22Rv1 (cell line): Measurements from ENCODE around the gene XPO5.

Source experiments
- ZFX ChIP-seq: fragments of 450-650 bp; IDR thresholded peaks from 2 replicates; pipeline ENCODE4 v1.6.1; 2017; ENCODE audit warnings: antibody characterized with exemption, borderline replicate concordance
- TF ChIP-seq, protein P1 (sequence below): fragments of 450-650 bp; IDR thresholded peaks from 2 replicates; pipeline ENCODE4 v1.5.1; 2017; ENCODE audit warnings: mild to moderate bottlenecking

DNA sequence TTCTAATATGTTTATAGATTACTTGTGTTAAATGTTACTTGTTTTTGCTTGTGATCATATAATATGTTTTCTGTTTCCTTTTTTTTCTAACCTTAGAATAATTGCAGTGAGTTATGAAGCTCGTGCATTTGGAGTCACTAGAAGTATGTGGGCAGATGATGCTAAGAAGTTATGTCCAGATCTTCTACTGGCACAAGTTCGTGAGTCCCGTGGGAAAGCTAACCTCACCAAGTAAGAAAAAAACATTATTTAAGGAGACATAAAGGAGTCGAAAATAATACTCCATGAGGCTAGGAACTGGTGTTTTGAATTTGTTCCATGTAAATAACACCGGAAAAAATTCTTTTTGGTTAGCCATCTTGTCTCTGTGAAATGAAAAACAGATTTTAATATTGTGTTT lies 7.1 kb upstream of the XPO5 start:
- TF ChIP-seq, protein P1, sequence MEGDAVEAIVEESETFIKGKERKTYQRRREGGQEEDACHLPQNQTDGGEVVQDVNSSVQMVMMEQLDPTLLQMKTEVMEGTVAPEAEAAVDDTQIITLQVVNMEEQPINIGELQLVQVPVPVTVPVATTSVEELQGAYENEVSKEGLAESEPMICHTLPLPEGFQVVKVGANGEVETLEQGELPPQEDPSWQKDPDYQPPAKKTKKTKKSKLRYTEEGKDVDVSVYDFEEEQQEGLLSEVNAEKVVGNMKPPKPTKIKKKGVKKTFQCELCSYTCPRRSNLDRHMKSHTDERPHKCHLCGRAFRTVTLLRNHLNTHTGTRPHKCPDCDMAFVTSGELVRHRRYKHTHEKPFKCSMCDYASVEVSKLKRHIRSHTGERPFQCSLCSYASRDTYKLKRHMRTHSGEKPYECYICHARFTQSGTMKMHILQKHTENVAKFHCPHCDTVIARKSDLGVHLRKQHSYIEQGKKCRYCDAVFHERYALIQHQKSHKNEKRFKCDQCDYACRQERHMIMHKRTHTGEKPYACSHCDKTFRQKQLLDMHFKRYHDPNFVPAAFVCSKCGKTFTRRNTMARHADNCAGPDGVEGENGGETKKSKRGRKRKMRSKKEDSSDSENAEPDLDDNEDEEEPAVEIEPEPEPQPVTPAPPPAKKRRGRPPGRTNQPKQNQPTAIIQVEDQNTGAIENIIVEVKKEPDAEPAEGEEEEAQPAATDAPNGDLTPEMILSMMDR = no peak
- no peak for TF ChIP-seq ZFX
